Esophagus muscularis mucosa (tissue), 4 donors: Measurements from ENCODE around the gene CPED1. TPM values are rescaled to one million over a fixed set of nuclear protein-coding genes. Genes with fewer than 3 reads are reported as not detected.

ENCODE experiments used
- DNase-seq: peaks from one replicate; pipeline ENCODE4 v3.0.0-alpha.2; 2017; ENCODE audit errors: extremely low spot score
- H3K27ac ChIP-seq, 4 donors: fragments of 200-600 bp; sonication (generic); replicated peaks in 1 of 4; 1 replicate in 3 of 4; 2 replicates in 1 of 4; pipeline ENCODE4 v1.5.1; 2016 to 2019; ENCODE audit warnings: mild to moderate bottlenecking in 1 of 4
- H3K27me3 ChIP-seq, 4 donors: fragments of 200-600 bp; sonication (generic); one replicate each; pipeline versions ENCODE4 v1.5.1 to v1.6.0; 2016 to 2019
- H3K36me3 ChIP-seq, 4 donors: fragments of 200-600 bp; sonication (generic); one replicate each; pipeline ENCODE4 v1.5.1; 2016 to 2019
- H3K4me1 ChIP-seq, 4 donors: fragments of 200-600 bp; sonication (generic); one replicate each; pipeline ENCODE4 v1.5.1; 2016 to 2019
- H3K4me3 ChIP-seq, 4 donors: fragments of 200-600 bp; sonication (generic); 1 replicate in 2 of 4; 2 replicates in 2 of 4; pipeline ENCODE4 v1.5.1; 2016 to 2019; ENCODE audit warnings: mild to moderate bottlenecking in 4 of 4, moderate library complexity in 1 of 4
- H3K9me3 ChIP-seq, 4 donors: fragments of 200-600 bp; sonication (generic); 1 replicate in 3 of 4; 2 replicates in 1 of 4; pipeline ENCODE4 v1.5.1; 2016 to 2019
- EP300 ChIP-seq: sonication (generic); formaldehyde crosslinking; IDR thresholded peaks from one replicate; pipeline ENCODE4 v1.6.1; 2017; ENCODE audit warnings: antibody characterized with exemption
- POLR2A ChIP-seq: fragments of 450-650 bp; IDR thresholded peaks from one replicate; pipeline ENCODE4 v1.6.1; 2017; ENCODE audit warnings: antibody characterized with exemption, moderate library complexity, mild to moderate bottlenecking, low read depth
- POLR2AphosphoS5 ChIP-seq, 2 donors: sonication (generic); formaldehyde crosslinking; IDR thresholded peaks; one replicate each; pipeline ENCODE4 v1.6.1; 2017; ENCODE audit warnings: antibody characterized with exemption in 2 of 2
- WGBS: methylation state at CpG from one replicate; pipeline ENCODE4 v1.1.5; 2018; 5-methylcytosine and 5-hydroxymethylcytosine counted together
- intact Hi-C: fragments of 100-400 bp; cut with DNase I; formaldehyde crosslinking; loops from one replicate; pipeline ENCODE4 v1.15.1; 2023
- total RNA-seq, 4 donors: library from RNA; depleted of rRNA; stranded (reverse); fragments of >200 nt; gene quantifications; one replicate each; pipeline versions ENCODE4 v1.1.0 to v1.2.1, GENCODE V29; 2016
- TF ChIP-seq, protein P1 (sequence below), 3 experiments: fragments of 200-600 bp in 2 of 3; fragments of 450-650 bp in 1 of 3; sonication (generic) in 2 of 3; IDR thresholded peaks; one replicate each; pipeline ENCODE4 v1.5.1; 2017 to 2019; ENCODE audit warnings: antibody characterized with exemption in 3 of 3, mild to moderate bottlenecking in 2 of 3, moderate library complexity in 1 of 3

The CPED1 gene
- total RNA-seq, 4 donors from 2014 or later, result 28.1 to 81.8 (median 32.0) TPM

DNA sequence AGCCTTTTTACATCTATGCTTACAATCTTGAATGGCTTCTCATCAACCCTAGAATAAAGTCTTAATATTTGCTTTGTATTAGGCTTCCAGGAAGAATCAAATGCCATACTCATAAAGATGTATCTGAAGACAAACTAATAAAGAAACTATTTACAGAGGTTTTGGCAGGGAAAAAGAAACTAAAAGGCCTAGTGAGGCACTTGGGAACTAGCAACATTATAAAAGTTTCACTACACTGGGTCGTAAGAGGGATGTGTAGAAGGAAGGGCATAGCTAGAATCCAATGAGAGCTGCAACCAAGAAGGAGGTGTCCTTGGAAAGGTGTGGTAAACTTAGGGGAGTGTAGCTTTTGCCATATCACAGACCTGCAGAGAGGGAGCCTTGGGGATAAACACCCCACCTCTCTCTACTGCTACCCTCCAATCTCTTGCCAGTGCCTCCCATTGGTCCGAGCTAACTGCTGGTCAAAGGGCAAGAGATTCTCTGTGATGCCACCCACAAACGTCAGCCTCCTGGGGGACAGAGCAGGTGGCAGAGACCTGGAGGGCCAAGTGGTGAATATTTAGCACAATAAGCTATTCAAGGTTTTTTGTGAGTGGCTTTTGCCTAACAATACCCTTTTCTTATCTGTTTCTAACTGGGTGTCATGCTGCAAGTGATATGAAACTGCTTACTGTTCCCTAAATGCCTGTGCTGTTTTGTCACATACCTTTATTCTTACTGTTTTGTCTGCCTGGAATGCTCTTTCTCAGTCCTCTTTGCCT lies 60.7 kb downstream of the CPED1 start:
- H3K27me3 ChIP-seq, result no peaks in the 10 kb centered on the region
- DNase-seq, result no peak
- intact Hi-C loops, result no loop called here
- peaks cover 0 to 17% (median 4%) of the 10 kb centered on the region in 4 donors for H3K36me3 ChIP-seq
- H3K27ac ChIP-seq, result no peak overlapping the region
- TF ChIP-seq, protein P1, sequence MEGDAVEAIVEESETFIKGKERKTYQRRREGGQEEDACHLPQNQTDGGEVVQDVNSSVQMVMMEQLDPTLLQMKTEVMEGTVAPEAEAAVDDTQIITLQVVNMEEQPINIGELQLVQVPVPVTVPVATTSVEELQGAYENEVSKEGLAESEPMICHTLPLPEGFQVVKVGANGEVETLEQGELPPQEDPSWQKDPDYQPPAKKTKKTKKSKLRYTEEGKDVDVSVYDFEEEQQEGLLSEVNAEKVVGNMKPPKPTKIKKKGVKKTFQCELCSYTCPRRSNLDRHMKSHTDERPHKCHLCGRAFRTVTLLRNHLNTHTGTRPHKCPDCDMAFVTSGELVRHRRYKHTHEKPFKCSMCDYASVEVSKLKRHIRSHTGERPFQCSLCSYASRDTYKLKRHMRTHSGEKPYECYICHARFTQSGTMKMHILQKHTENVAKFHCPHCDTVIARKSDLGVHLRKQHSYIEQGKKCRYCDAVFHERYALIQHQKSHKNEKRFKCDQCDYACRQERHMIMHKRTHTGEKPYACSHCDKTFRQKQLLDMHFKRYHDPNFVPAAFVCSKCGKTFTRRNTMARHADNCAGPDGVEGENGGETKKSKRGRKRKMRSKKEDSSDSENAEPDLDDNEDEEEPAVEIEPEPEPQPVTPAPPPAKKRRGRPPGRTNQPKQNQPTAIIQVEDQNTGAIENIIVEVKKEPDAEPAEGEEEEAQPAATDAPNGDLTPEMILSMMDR (IDR thresholded peaks at IDR 0.05), result no peak
- TF ChIP-seq EP300 (no peak), POLR2AphosphoS5 (IDR thresholded peaks at IDR 0.05) (no peak), POLR2A (no peak)
- H3K4me1 ChIP-seq, result peaks cover 0 to 5% (median 2%) of the 10 kb centered on the region in 4 donors
- 76% methylated on average over 3 of the region's 3 CpGs for WGBS
- no peak overlapping the region for H3K4me3 ChIP-seq
- H3K9me3 ChIP-seq, result no peaks in the 10 kb centered on the region

DNA sequence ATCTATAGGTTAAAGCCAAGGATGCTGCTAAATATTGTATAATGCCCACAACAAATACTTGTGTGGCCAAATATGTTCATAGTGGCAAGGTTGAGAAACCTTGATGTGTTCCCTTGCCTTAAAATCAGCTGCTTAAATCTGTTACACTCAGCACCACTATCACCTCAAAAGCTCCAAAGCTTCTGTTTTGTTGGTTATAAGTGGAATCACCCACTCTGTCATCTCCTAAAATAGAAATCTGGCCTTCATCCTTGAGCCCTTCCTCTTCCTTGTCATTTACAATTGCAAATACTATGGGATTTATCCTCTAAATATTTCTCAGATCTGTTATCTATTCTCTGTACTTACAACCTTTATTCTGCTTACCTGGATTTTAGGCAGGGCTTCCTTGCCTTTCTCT lies 61.4 kb downstream of the CPED1 start:
- H3K4me3 ChIP-seq, result no peak overlapping the region
- no peaks in the 10 kb centered on the region for H3K27me3 ChIP-seq
- H3K27ac ChIP-seq, result no peak overlapping the region
- intact Hi-C loops, result no loop called here
- peaks cover 0 to 17% (median 4%) of the 10 kb centered on the region in 4 donors for H3K36me3 ChIP-seq
- H3K4me1 ChIP-seq, result peaks cover 0 to 5% (median 2%) of the 10 kb centered on the region in 4 donors
- H3K9me3 ChIP-seq, result no peaks in the 10 kb centered on the region
- TF ChIP-seq POLR2AphosphoS5 (IDR thresholded peaks at IDR 0.05) (no peak), EP300 (no peak), POLR2A (no peak)
- TF ChIP-seq, protein P1 (IDR thresholded peaks at IDR 0.05), result no peak
- DNase-seq, result no peak

DNA sequence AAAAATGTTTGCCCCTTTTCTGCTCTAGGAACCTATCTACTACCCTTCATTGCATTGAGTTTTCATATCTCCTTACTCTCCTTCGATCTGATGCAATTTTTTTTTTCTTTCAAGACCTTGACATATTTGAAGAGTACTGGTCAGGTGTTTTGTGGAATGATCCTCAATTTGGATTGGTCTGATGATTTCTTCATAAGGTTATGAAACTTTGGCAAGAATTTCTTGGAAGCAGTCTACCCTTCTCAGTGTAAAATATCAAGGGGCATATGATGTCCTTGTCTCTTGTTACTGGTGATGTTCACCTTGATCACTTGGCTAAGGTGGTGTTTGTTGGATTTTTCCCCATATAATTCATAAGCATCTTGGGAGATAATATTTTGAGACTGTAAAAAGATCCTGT lies 64.7 kb downstream of the CPED1 start:
- 98% methylated on average over 1 of the region's 1 CpG for WGBS
- TF ChIP-seq POLR2AphosphoS5 (IDR thresholded peaks at IDR 0.05) (no peak), POLR2A (no peak), EP300 (no peak)
- TF ChIP-seq, protein P1 (IDR thresholded peaks at IDR 0.05), result no peak
- Histone ChIP-seq H3K27me3 (no peaks in the 10 kb centered on the region), H3K4me1 (peaks cover 0 to 5% (median 2%) of the 10 kb centered on the region in 4 donors), H3K36me3 (peaks cover 0 to 9% (median 3%) of the 10 kb centered on the region in 4 donors), H3K4me3 (no peak overlapping the region), H3K27ac (no peak overlapping the region), H3K9me3 (no peaks in the 10 kb centered on the region)
- DNase-seq, result no peak
- intact Hi-C loops, result no loop called here

DNA sequence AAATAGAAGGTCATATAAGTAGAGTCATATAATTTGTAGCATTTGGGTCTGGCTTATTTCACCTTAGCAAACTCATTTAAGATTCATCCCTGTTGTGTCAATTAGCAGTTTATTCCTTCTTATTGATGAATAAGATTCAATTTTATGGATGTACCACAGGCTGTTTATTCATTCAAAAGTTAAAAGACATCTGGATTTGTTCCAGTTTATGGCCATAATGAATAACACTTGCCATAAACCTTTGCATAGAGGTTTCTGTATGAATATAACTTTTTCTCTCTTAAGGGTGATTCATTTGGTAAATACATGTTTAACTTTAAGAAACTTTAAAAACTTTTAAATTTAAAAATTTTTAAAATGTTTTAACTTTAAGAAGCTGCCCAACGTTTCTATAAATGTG lies 66.4 kb downstream of the CPED1 start:
- TF ChIP-seq, protein P1 (IDR thresholded peaks at IDR 0.05), result no peak
- TF ChIP-seq POLR2A (no peak), POLR2AphosphoS5 (IDR thresholded peaks at IDR 0.05) (no peak), EP300 (no peak)
- intact Hi-C loops, result no loop called here
- no peak overlapping the region for H3K27ac ChIP-seq
- H3K4me3 ChIP-seq, result no peak overlapping the region
- no peaks in the 10 kb centered on the region for H3K27me3 ChIP-seq
- H3K4me1 ChIP-seq, result peaks cover 0 to under 1% (median 0%) of the 10 kb centered on the region in 4 donors
- H3K9me3 ChIP-seq, result no peaks in the 10 kb centered on the region
- peaks cover 0 to 4% (median 1%) of the 10 kb centered on the region in 4 donors for H3K36me3 ChIP-seq
- 71% methylated on average over 1 of the region's 1 CpG for WGBS
- no peak for DNase-seq
